ENCODE results near the gene TNFRSF1B. TPM values are rescaled to one million over a fixed set of nuclear protein-coding genes. Genes with fewer than 3 reads are reported as not detected.

TNFRSF1B gene
- total and polyA plus RNA-seq, 9 of the 15 experiments (the other 6 are each of a cell fraction or from before 2014, with no cell fraction given): 8.8 to 91.3 (median 36.0) TPM

- Histone ChIP-seq H3K9me1 (ENCODE audit: control insufficient read depth, insufficient read depth, low read length) (no peaks in the 10 kb centered on the region), H3K9me3 (replicated peaks; ENCODE audit: control insufficient read depth, insufficient read depth, low read depth, low read length) (no peaks in the 10 kb centered on the region), H3K4me1 (replicated peaks in 1 of 2; ENCODE audit: control insufficient read depth in 2 of 2, insufficient read depth in 2 of 2, low read length in 2 of 2) (peaks cover 22 to 54% of the 10 kb centered on the region in 2 experiments), H3K36me3 (ENCODE audit: control insufficient read depth, insufficient read depth, low read length) (peaks cover 20% of the 10 kb centered on the region; the same call in 1 of the 3 replicates), H3K9ac (ENCODE audit: insufficient read depth in 1 of 2, low read depth in 2 of 2, low read length in 2 of 2) (peak overlapping the region in 1 of 2 experiments; percentile 59; a peak in 2 of 4 replicates), H3K4me3 (no peak overlapping the region), H3K27ac (ENCODE audit: extremely low read depth, low read depth, low read length) (no peak overlapping the region), H3K79me2 (ENCODE audit: control insufficient read depth, insufficient read depth, low read length) (no peaks in the 10 kb centered on the region), H2AFZ (ENCODE audit: low read depth, low read length) (peak overlapping the region; percentile 10; the same call in 1 of the 2 replicates), H3K27me3 (ENCODE audit: control insufficient read depth in 2 of 2, insufficient read depth in 2 of 2, low read length in 2 of 2) (no peaks in the 10 kb centered on the region), H3K4me2 (ENCODE audit: insufficient read depth, low read length) (no peak overlapping the region), H4K20me1 (replicated peaks; ENCODE audit: control insufficient read depth, insufficient read depth, low read length) (no peaks in the 10 kb centered on the region)
- FAIRE-seq: no peak
- no peak for DNase-seq (ENCODE audit: extremely low read depth in 1 of 4, low spot score in 3 of 4)
- BruUV-seq (replicated peaks): no TSS peak
- no peak for TF ChIP-seq BCL6 (CRISPR knock-in tag; IDR thresholded peaks at IDR 0.05)
- no peak for TF ChIP-seq ZNF253 (CRISPR knock-in tag; conservative IDR thresholded peaks at IDR 0.05)
- no peak for TF ChIP-seq TFAM (CRISPR knock-in tag; conservative IDR thresholded peaks at IDR 0.05)
- TF ChIP-seq NR2C1 (IDR thresholded peaks at IDR 0.05): peak; percentile 40; the same call in 1 of the 2 replicates
- TF ChIP-seq NR2C1 (tag; IDR thresholded peaks at IDR 0.05): peak; percentile 54; the same call in 1 of the 2 replicates
- TF ChIP-seq HNRNPLL (IDR thresholded peaks at IDR 0.05; ENCODE audit: low read depth, low read length, poor library complexity, severe bottlenecking): no peak
- TF ChIP-seq ZNF282 (CRISPR knock-in tag; IDR thresholded peaks at IDR 0.05): no peak
- TF ChIP-seq, protein P1, sequence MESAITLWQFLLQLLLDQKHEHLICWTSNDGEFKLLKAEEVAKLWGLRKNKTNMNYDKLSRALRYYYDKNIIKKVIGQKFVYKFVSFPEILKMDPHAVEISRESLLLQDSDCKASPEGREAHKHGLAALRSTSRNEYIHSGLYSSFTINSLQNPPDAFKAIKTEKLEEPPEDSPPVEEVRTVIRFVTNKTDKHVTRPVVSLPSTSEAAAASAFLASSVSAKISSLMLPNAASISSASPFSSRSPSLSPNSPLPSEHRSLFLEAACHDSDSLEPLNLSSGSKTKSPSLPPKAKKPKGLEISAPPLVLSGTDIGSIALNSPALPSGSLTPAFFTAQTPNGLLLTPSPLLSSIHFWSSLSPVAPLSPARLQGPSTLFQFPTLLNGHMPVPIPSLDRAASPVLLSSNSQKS (CRISPR knock-in tag; IDR thresholded peaks at IDR 0.05): no peak
- no peak for TF ChIP-seq PHF20 (IDR thresholded peaks at IDR 0.05; ENCODE audit: partially characterized antibody)
- TF ChIP-seq ESRRA (IDR thresholded peaks at IDR 0.05; ENCODE audit: borderline replicate concordance, low read depth): no peak
- no peak for TF ChIP-seq HDGF (IDR thresholded peaks at IDR 0.05)
- peak; percentile 18; the same call in 1 of the 2 replicates for TF ChIP-seq ARID1B (IDR thresholded peaks at IDR 0.05)
- no peak for TF ChIP-seq LARP7 (IDR thresholded peaks at IDR 0.05)
- no peak for TF ChIP-seq ZKSCAN1 (IDR thresholded peaks at IDR 0.05; ENCODE audit: low read depth, low read length)
- TF ChIP-seq ATF1 (CRISPR knock-in tag; IDR thresholded peaks at IDR 0.05): no peak
- TF ChIP-seq ATF1 (tag; IDR thresholded peaks at IDR 0.05): 0 out of 2 replicates have a peak, but pooled peaks have one; percentile 12
- TF ChIP-seq CHD4 (IDR thresholded peaks at IDR 0.05; ENCODE audit: insufficient read depth, insufficient replicate concordance, low read depth, low read length, poor library complexity, severe bottlenecking): no peak
- 0 out of 2 replicates have a peak, but pooled peaks have one; percentile 13 for TF ChIP-seq POLR2G (IDR thresholded peaks at IDR 0.05; ENCODE audit: low read depth, low read length)
- 0 out of 2 replicates have a peak, but pooled peaks have one; percentile 34 for TF ChIP-seq ADNP (tag; IDR thresholded peaks at IDR 0.05)
- TF ChIP-seq, protein P2, sequence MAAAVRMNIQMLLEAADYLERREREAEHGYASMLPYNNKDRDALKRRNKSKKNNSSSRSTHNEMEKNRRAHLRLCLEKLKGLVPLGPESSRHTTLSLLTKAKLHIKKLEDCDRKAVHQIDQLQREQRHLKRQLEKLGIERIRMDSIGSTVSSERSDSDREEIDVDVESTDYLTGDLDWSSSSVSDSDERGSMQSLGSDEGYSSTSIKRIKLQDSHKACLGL (CRISPR knock-in tag; IDR thresholded peaks at IDR 0.05; ENCODE audit: borderline replicate concordance, poor library complexity, severe bottlenecking): no peak
- TF ChIP-seq NR2C2 (CRISPR knock-in tag; IDR thresholded peaks at IDR 0.05): peak; percentile 59; the same call in 1 of the 2 replicates
- TF ChIP-seq NR2C2 (tag; IDR thresholded peaks at IDR 0.05): 0 out of 2 replicates have a peak, but pooled peaks have one; percentile 19
- intact Hi-C loops (cut with micrococcal nuclease) (no loop called here), in situ Hi-C loops (cut with MboI) (no loop called here)
- CTCF ChIA-PET (ENCODE audit: low intra/inter-chr PET ratio): no interaction called here
- WGBS (ENCODE audit: insufficient coverage, low coverage, missing lambda C conversion rate): 66% methylated on average over 20 of the region's 20 CpGs
- POLR2A ChIA-PET: interaction anchor here (0.7 to 1.4 kb wide), 5 partner anchors 9 to 25 kb away, joined by 3 to 6 read pairs (median 3); no protein-coding TSS in a partner anchor
- no peak for ATAC-seq
Measured at GRCh38 chr1:12146343-12147112, 20.3 kb upstream of the TNFRSF1B start.
